Fibroblast of lung (primary cell): Measurements from ENCODE around the gene TMEM127. TPM values are rescaled to one million over a fixed set of nuclear protein-coding genes. Genes with fewer than 3 reads are reported as not detected.

Source experiments
- DNase-seq, 2 donors: peaks; one replicate each; pipeline versions ENCODE4 v3.0.0 to v3.0.0-alpha.2; 2010; ENCODE audit warnings: low read depth in 2 of 2
- H2AFZ ChIP-seq: 2 replicates; pipeline ENCODE4 v1.5.1; 2012; ENCODE audit warnings: low read length, control low read depth, inconsistent platforms
- H3K27ac ChIP-seq: 2 replicates; pipeline ENCODE4 v1.5.1; 2011; ENCODE audit warnings: low read length, control low read depth; ENCODE audit not compliant: insufficient read depth
- H3K27me3 ChIP-seq: 2 replicates; pipeline ENCODE4 v1.5.1; 2011; ENCODE audit warnings: mild to moderate bottlenecking, low read length; ENCODE audit not compliant: control insufficient read depth, insufficient read depth
- H3K36me3 ChIP-seq: 2 replicates; pipeline ENCODE4 v1.5.1; 2011; ENCODE audit warnings: low read length; ENCODE audit not compliant: control insufficient read depth, insufficient read depth
- H3K4me1 ChIP-seq: 2 replicates; pipeline ENCODE4 v1.5.1; 2011; ENCODE audit warnings: low read length; ENCODE audit not compliant: control insufficient read depth, insufficient read depth; ENCODE audit errors: extremely low read depth
- H3K4me2 ChIP-seq: 2 replicates; pipeline ENCODE4 v1.5.1; 2011; ENCODE audit warnings: low read length, control low read depth; ENCODE audit not compliant: insufficient read depth; ENCODE audit errors: extremely low read depth
- H3K4me3 ChIP-seq, 4 experiments: fragments of 200-600 bp in 1 of 4; sonication (generic) in 1 of 4; replicated peaks in 1 of 4; 2 replicates each; pipeline ENCODE4 v1.5.1; 2011 to 2016; ENCODE audit warnings: low read length in 4 of 4, low read depth in 3 of 4, mild to moderate bottlenecking in 3 of 4, control low read depth in 2 of 4, inconsistent platforms in 1 of 4, mixed read lengths in 1 of 4; ENCODE audit not compliant: insufficient read depth in 1 of 4; ENCODE audit errors: control extremely low read depth in 1 of 4
- H3K79me2 ChIP-seq: 2 replicates; pipeline ENCODE4 v1.5.1; 2012; ENCODE audit warnings: mild to moderate bottlenecking, low read length, inconsistent platforms; ENCODE audit not compliant: control insufficient read depth, insufficient read depth
- H3K9ac ChIP-seq: 2 replicates; pipeline ENCODE4 v1.5.1; 2011; ENCODE audit warnings: mild to moderate bottlenecking, low read length, control low read depth; ENCODE audit not compliant: insufficient read depth
- H3K9me3 ChIP-seq: 2 replicates; pipeline ENCODE4 v1.5.1; 2012; ENCODE audit warnings: low read depth, low read length; ENCODE audit not compliant: control insufficient read depth, insufficient read depth
- H4K20me1 ChIP-seq: 2 replicates; pipeline ENCODE4 v1.5.1; 2011; ENCODE audit warnings: low read length; ENCODE audit not compliant: control insufficient read depth, insufficient read depth; ENCODE audit errors: extremely low read depth
- CTCF ChIP-seq, 2 donors: IDR thresholded peaks in 1 of 2; conservative IDR thresholded peaks in 1 of 2; 1 replicate in 1 of 2; 2 replicates in 1 of 2; pipeline ENCODE4 v1.5.1; 2011 to 2012; ENCODE audit warnings: low read length in 2 of 2, control low read depth in 1 of 2, inconsistent platforms in 1 of 2, low read depth in 1 of 2, mild to moderate bottlenecking in 1 of 2
- EZH2 ChIP-seq: IDR thresholded peaks from 2 replicates; pipeline ENCODE4 v1.5.1; 2012; ENCODE audit warnings: low read length, control low read depth, mild to moderate bottlenecking; ENCODE audit errors: missing control alignments
- polyA plus RNA-seq, 2 donors: library from polyadenylated mRNA; depleted of rRNA in 1 of 2; stranded (reverse) in 1 of 2; unstranded in 1 of 2; fragments of >200 nt; gene quantifications; 2 replicates each; pipeline ENCODE4 v1.2.1, GENCODE V29; 2011 to 2012; ENCODE audit warnings: missing spikeins in 1 of 2
- total RNA-seq: library from RNA; depleted of rRNA; stranded (reverse); fragments of >200 nt; gene quantifications from 2 replicates; pipeline ENCODE4 v1.2.1, GENCODE V29; 2014

TMEM127 gene
- total and polyA plus RNA-seq, 2 donors (not counting 1 experiment from before 2014, with no cell fraction given), result 20.8 to 48.0 TPM

- no peak overlapping the region for H3K4me3 ChIP-seq
- no peaks in the 10 kb centered on the region for H3K4me1 ChIP-seq
- peaks cover 45% of the 10 kb centered on the region for H3K36me3 ChIP-seq
- no peaks in the 10 kb centered on the region for H3K27me3 ChIP-seq
- H4K20me1 ChIP-seq, result no peaks in the 10 kb centered on the region
- DNase-seq, result no peak
- no peaks in the 10 kb centered on the region for H3K79me2 ChIP-seq
- H3K4me2 ChIP-seq, result no peak overlapping the region
- no peak overlapping the region for H2AFZ ChIP-seq
- H3K27ac ChIP-seq, result no peak overlapping the region
- H3K9me3 ChIP-seq, result no peaks in the 10 kb centered on the region
- TF ChIP-seq CTCF (conservative IDR thresholded peaks at IDR 0.05 in 1 of 2, IDR thresholded peaks at IDR 0.05 in 1 of 2; ENCODE audit: low read depth in 1 of 2, low read length in 2 of 2) (no peak), EZH2 (no peak)
- H3K9ac ChIP-seq, result no peak overlapping the region
Observed at GRCh38 chr2:96291751-96292150, 26.0 kb upstream of the TMEM127 start.

GRCh38 chr2:96287273-96287856 is 21.6 kb upstream of the TMEM127 start:
- Histone ChIP-seq H3K79me2 (no peaks in the 10 kb centered on the region), H3K4me1 (no peaks in the 10 kb centered on the region), H3K4me2 (no peak overlapping the region), H3K36me3 (peaks cover 50% of the 10 kb centered on the region), H3K4me3 (no peak overlapping the region), H3K9me3 (no peaks in the 10 kb centered on the region), H4K20me1 (no peaks in the 10 kb centered on the region), H3K27me3 (no peaks in the 10 kb centered on the region), H3K9ac (no peak overlapping the region), H2AFZ (no peak overlapping the region), H3K27ac (no peak overlapping the region)
- TF ChIP-seq CTCF (conservative IDR thresholded peaks at IDR 0.05 in 1 of 2, IDR thresholded peaks at IDR 0.05 in 1 of 2; ENCODE audit: low read depth in 1 of 2, low read length in 2 of 2), result no peak
- no peak for TF ChIP-seq EZH2
- DNase-seq, result no peak

GRCh38 chr2:96276787-96277499 is 11.1 kb upstream of the TMEM127 start:
- no peak overlapping the region for H3K4me2 ChIP-seq
- TF ChIP-seq CTCF (conservative IDR thresholded peaks at IDR 0.05 in 1 of 2, IDR thresholded peaks at IDR 0.05 in 1 of 2; ENCODE audit: low read depth in 1 of 2, low read length in 2 of 2) (no peak), EZH2 (no peak)

More at GRCh38 chr2:96276787-96277499, 11.1 kb upstream of the TMEM127 start:
- no peak overlapping the region for H3K4me3 ChIP-seq
- no peaks in the 10 kb centered on the region for H3K27me3 ChIP-seq
- H3K27ac ChIP-seq, result no peak overlapping the region
- H2AFZ ChIP-seq, result no peak overlapping the region
- H4K20me1 ChIP-seq, result no peaks in the 10 kb centered on the region
- peaks cover 23% of the 10 kb centered on the region for H3K36me3 ChIP-seq
- DNase-seq, result no peak
- H3K9me3 ChIP-seq, result no peaks in the 10 kb centered on the region
- no peaks in the 10 kb centered on the region for H3K4me1 ChIP-seq
- H3K79me2 ChIP-seq, result no peaks in the 10 kb centered on the region
- no peak overlapping the region for H3K9ac ChIP-seq
